Measurements from ENCODE around the gene ACOT11.

GRCh38 chr1:54597455-54598030 lies 49.5 kb downstream of the ACOT11 start:
- TF ChIP-seq ZNF792 (tag by site-specific recombination; IDR thresholded peaks at IDR 0.05): no peak
- no peak for TF ChIP-seq OVOL3 (tag by site-specific recombination; IDR thresholded peaks at IDR 0.05)
- TF ChIP-seq CTCF (tag by site-specific recombination; IDR thresholded peaks at IDR 0.05): no peak
- no peak for TF ChIP-seq ZNF433 (tag by site-specific recombination; IDR thresholded peaks at IDR 0.05; ENCODE audit: low read depth)
- TF ChIP-seq ZBTB11 (tag by site-specific recombination; conservative IDR thresholded peaks at IDR 0.05; ENCODE audit: low read depth): no peak
- TF ChIP-seq ZNF561 (tag by site-specific recombination; IDR thresholded peaks at IDR 0.05; ENCODE audit: borderline replicate concordance): no peak
- TF ChIP-seq ZNF776 (tag by site-specific recombination; IDR thresholded peaks at IDR 0.05; ENCODE audit: borderline replicate concordance): no peak
